OCI-LY7 (cell line): ENCODE data around the gene RAD50. TPM values are rescaled to one million over a fixed set of nuclear protein-coding genes. Genes with fewer than 3 reads are reported as not detected.

Source experiments
- BruUV-seq: library from RNA; stranded (reverse); fragments of 400-500 nt; replicated peaks from 2 replicates; lab custom pipeline; 2021; lab: Mats Ljungman, UMichigan
- CTCF ChIA-PET: fragments of 300-600 bp; sonication (Branson Sonifier 250); formaldehyde crosslinking; loops from one replicate; lab custom pipeline; 2022; ENCODE audit warnings: antibody characterized with exemption; ENCODE audit not compliant: unreplicated experiment; lab: Charles Lee
- POLR2A ChIA-PET: fragments of 300-600 bp; sonication (Branson Sonifier 250); formaldehyde crosslinking; loops from one replicate; lab custom pipeline; 2022; ENCODE audit warnings: antibody characterized with exemption; lab: Charles Lee
- DNase-seq: peaks from one replicate; pipeline ENCODE4 v3.0.0-alpha.2; 2015; ENCODE audit warnings: low spot score
- H2AFZ ChIP-seq: fragments of 200-600 bp; sonication (generic), shearing (Covaris generic); 2 replicates; pipeline ENCODE4 v1.6.1; 2014; ENCODE audit warnings: mild to moderate bottlenecking, antibody characterized with exemption, low read length, moderate library complexity
- H3K27ac ChIP-seq: fragments of 200-600 bp; sonication (generic); 2 replicates; pipeline ENCODE4 v1.5.1; 2014; ENCODE audit warnings: mixed run types, low read depth, mild to moderate bottlenecking, moderate library complexity, low read length, inconsistent platforms; ENCODE audit not compliant: poor library complexity, severe bottlenecking
- H3K36me3 ChIP-seq: fragments of 200-600 bp; sonication (generic); 2 replicates; pipeline ENCODE4 v1.6.1; 2014; ENCODE audit warnings: mild to moderate bottlenecking, antibody characterized with exemption, low read length, moderate library complexity, mixed read lengths; ENCODE audit not compliant: insufficient read depth
- H3K4me1 ChIP-seq: fragments of 200-600 bp; sonication (generic); 2 replicates; pipeline ENCODE4 v1.5.1; 2014; ENCODE audit warnings: mild to moderate bottlenecking, low read length; ENCODE audit not compliant: insufficient read depth, poor library complexity, severe bottlenecking
- H3K4me2 ChIP-seq: fragments of 200-600 bp; sonication (generic); 2 replicates; pipeline ENCODE4 v1.6.1; 2014; ENCODE audit warnings: mild to moderate bottlenecking, low read length
- H3K4me3 ChIP-seq: fragments of 200-600 bp; sonication (generic); 2 replicates; pipeline ENCODE4 v1.5.1; 2014; ENCODE audit warnings: mild to moderate bottlenecking, low read depth, low read length; ENCODE audit not compliant: poor library complexity, severe bottlenecking
- H3K79me2 ChIP-seq: fragments of 200-600 bp; sonication (generic); 2 replicates; pipeline ENCODE4 v1.6.1; 2016; ENCODE audit warnings: low read depth, mild to moderate bottlenecking, low read length, moderate library complexity, mixed read lengths; ENCODE audit not compliant: insufficient read depth
- H3K9me2 ChIP-seq: fragments of 200-600 bp; sonication (generic); 2 replicates; pipeline ENCODE4 v1.6.1; 2016; ENCODE audit warnings: mild to moderate bottlenecking, low read length, mixed read lengths; ENCODE audit not compliant: insufficient read depth
- H3K9me3 ChIP-seq: fragments of 200-600 bp; sonication (generic); 2 replicates; pipeline ENCODE4 v1.6.1; 2014; ENCODE audit warnings: mild to moderate bottlenecking, mixed run types, low read length, mixed read lengths
- H4K20me1 ChIP-seq: fragments of 200-600 bp; sonication (generic); 2 replicates; pipeline ENCODE4 v1.6.1; 2014; ENCODE audit warnings: mild to moderate bottlenecking, antibody characterized with exemption, low read length, moderate library complexity, mixed read lengths; ENCODE audit not compliant: insufficient read depth
- CTCF ChIP-seq: fragments of 200-600 bp; sonication (generic); conservative IDR thresholded peaks from 2 replicates; pipeline ENCODE4 v1.5.1; 2014; ENCODE audit warnings: mild to moderate bottlenecking, antibody characterized with exemption, low read length, moderate library complexity, mixed read lengths
- EZH2phosphoT487 ChIP-seq: fragments of 200-600 bp; sonication (generic); IDR thresholded peaks from 2 replicates; pipeline ENCODE4 v1.6.1; 2018; ENCODE audit warnings: low read depth, borderline replicate concordance, mild to moderate bottlenecking, mixed run types, antibody characterized with exemption, low read length, moderate library complexity, mixed read lengths
- intact Hi-C: fragments of 100-400 bp; cut with micrococcal nuclease; formaldehyde crosslinking; loops from one replicate; pipeline ENCODE4 v1.10.0; 2022; ENCODE audit not compliant: unreplicated experiment
- total RNA-seq, 2 experiments: library from RNA; depleted of rRNA in 1 of 2; stranded (reverse); fragments of >200 nt in 1 of 2; shearing (Covaris generic) in 1 of 2; gene quantifications; 2 replicates each; pipeline ENCODE4 v1.2.3, GENCODE V29; 2014 to 2022

Gene RAD50
- total RNA-seq, 2 experiments from 2014 or later, result 24.0 to 59.8 TPM

- Histone ChIP-seq H3K9me3 (no peaks in the 10 kb centered on the region), H3K4me3 (no peak overlapping the region), H3K36me3 (no peaks in the 10 kb centered on the region), H3K4me2 (no peak overlapping the region), H3K79me2 (no peaks in the 10 kb centered on the region), H3K27ac (no peak overlapping the region), H4K20me1 (no peaks in the 10 kb centered on the region), H2AFZ (no peak overlapping the region), H3K4me1 (no peaks in the 10 kb centered on the region), H3K9me2 (no peaks in the 10 kb centered on the region)
- no peak for TF ChIP-seq EZH2phosphoT487
- TF ChIP-seq CTCF, result no peak
- intact Hi-C loops, result no loop called here
- no peak for DNase-seq
- CTCF ChIA-PET, result no interaction called here
- POLR2A ChIA-PET, result interaction anchor here (1.8 kb wide), 1 partner anchor 23 kb away, joined by 4 read pairs; no protein-coding TSS in a partner anchor
- no TSS peak for BruUV-seq
Measured at GRCh38 chr5:132673488-132673887, 116.7 kb downstream of the RAD50 start.

- no peak for DNase-seq
- POLR2A ChIA-PET, result interaction anchor here (0.5 to 1.8 kb wide), 2 partner anchors 22 to 247 kb away, joined by 4 to 5 read pairs; no protein-coding TSS in a partner anchor
- H3K9me2 ChIP-seq, result no peaks in the 10 kb centered on the region
- TF ChIP-seq CTCF (no peak), EZH2phosphoT487 (no peak)
- H3K9me3 ChIP-seq, result no peaks in the 10 kb centered on the region
- H3K4me2 ChIP-seq, result no peak within 1 kb of the TSS
- no peak within 1 kb of the TSS for H3K4me3 ChIP-seq
- no peak within 1 kb of the TSS for H3K27ac ChIP-seq
- CTCF ChIA-PET, result no interaction called here
- intact Hi-C loops, result no loop called here
- no peaks in the 10 kb centered on the region for H3K36me3 ChIP-seq
- H4K20me1 ChIP-seq, result no peaks in the 10 kb centered on the region
- no peak within 1 kb of the TSS for H2AFZ ChIP-seq
- BruUV-seq, result no TSS peak
- no peaks in the 10 kb centered on the region for H3K79me2 ChIP-seq
- H3K4me1 ChIP-seq, result no peaks in the 10 kb centered on the region
Measured at GRCh38 chr5:132673939-132674630, 117.3 kb downstream of the RAD50 start, which contains the start of gene IL4. Gene IL4 (plus strand): TSS chr5:132673989. CDS start chr5:132674051, 62 bp downstream.
